ENCODE measurements around the gene EPB41L2.
"Not testable (repeated sequence)": the region's sequence is repeated elsewhere in the genome, so short reads cannot be mapped to it uniquely, and the experiment has no call there.

Gene EPB41L2

GRCh38 chr6:130936933-130937332 lies 126.1 kb downstream of the EPB41L2 start:
- no peak for DNase-seq

GRCh38 chr6:130935978-130936377 lies 127.1 kb downstream of the EPB41L2 start:
- DNase-seq = no peak

GRCh38 chr6:130934848-130935585 lies 128.0 kb downstream of the EPB41L2 start:
- DNase-seq = no peak

DNA sequence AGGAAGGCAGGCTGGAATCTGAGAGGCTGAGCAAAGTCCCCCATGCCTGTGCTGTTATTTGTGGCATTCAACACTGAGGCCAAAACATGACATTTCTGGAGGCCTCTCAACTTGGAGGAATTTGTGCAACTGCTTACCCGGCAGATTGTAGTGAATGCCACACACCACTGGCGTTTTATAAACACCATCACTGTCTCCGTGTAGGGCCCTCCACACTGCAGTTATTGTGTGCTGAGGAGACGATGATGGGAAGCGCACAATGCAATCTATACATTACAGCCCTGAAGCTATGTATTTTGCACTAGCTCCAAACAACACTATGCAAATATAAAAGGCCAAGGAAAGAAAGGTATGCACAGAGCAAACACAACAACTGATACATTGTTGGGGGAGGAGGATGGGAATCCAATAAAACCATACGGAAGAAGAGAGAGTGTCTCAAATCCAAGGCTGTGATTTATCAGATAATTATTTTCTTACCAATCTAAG lies 129.3 kb downstream of the EPB41L2 start:
- DNase-seq = no peak

GRCh38 chr6:130932921-130933320 lies 130.1 kb downstream of the EPB41L2 start:
- DNase-seq = no peak

GRCh38 chr6:130932438-130932837 lies 130.6 kb downstream of the EPB41L2 start:
- no peak for DNase-seq

GRCh38 chr6:130931683-130932082 lies 131.4 kb downstream of the EPB41L2 start:
- no peak for DNase-seq

DNA sequence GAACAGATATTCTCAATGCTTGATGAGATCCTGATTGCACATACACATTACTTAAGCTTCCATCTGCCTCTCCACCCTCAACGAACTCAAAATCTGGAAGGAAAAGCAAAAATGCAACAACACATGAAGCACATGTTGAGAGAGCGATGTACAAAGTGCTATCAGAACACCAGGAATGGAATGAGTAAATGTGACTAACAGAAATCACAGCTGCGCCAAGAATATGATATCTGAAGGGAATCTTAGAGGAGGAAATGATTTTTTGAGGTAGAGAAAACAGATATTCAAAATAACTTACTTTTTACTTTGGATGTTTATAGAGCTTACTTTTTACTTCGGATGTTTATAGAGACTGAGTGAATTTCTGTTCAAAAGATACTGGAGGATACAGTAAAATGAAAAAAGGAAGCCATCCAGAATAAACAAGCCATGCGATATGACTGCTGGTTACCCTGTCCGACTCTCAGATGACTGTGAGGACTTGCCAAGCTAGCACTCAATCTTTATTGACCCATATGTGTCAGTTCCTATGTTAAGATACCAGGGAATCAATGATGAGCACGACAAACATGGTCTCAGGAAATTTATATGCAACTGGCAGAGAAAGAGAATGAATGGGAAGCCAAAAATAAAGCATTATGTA lies 133.9 kb downstream of the EPB41L2 start:
- DNase-seq = no peak

DNA sequence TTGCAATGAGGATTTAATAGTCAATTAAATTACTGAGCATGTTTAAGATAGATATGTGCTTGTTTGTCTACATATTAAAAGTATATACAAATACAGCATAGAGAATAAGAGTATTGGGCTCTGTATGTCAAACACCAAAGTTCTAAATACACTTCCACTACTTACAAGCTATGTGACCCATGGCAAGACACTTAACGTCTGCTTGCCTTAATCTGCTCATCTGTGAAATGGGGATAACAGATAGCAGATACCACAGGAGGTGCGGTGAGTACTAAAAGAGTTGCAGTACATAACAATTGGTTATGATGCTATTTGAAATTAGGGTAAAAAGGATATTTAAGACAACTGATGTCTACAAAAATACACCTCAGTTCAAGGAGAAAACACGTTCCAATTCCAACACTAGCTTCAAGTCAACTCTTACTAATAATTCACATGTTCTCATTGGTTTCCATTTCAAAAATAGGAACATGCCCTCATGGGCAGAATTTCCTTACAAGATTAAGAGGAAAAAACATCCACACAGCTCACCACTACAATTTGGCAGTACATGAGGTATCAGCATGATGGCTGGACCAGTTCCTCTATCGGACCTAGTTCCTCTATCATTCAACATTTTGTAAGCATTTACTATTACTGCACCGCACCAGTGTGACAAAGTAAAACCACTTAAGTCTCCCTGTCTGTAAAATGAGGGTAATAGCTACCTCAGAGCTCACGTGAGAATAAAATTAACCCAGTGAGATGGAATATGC lies 134.7 kb downstream of the EPB41L2 start:
- DNase-seq = no peak

DNA sequence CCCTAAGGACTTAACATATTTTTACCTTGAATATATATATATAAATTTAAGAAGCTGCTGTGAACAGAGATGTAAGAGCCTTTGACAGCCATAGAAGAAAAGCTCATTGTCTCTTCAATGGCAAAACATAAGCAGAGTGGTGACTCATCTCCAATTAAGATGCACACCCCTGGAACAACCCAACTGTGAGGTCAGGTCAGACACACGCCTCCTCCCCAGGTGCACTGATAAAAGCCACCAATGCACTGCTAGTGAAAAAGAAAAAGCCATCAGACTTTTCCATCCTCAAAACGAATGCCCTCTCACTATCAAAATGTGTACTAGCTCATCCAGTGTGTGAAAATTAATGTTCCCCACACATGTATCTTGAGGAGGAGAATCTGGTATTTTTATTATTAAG lies 135.7 kb downstream of the EPB41L2 start:
- DNase-seq = no peak

DNA sequence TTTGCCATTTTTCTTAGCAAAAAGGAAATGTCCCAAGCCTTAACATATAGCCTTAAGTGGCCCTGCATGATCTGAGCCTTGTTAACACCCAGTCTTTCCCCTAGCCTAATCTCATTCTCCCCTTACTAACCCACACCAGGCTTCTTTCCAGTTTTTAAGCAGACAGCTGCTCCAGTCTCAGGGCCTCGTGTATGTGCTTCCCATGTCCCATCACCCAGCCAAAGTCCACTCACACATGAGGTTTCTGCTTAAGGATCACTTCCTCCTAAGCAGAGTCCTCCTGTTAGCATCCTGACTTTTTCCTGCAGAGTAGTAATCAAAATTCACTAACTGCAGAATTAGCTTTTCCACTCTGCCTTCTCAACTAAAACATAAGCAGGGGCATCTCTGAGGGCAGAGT lies 139.7 kb downstream of the EPB41L2 start:
- DNase-seq = no peak

DNA sequence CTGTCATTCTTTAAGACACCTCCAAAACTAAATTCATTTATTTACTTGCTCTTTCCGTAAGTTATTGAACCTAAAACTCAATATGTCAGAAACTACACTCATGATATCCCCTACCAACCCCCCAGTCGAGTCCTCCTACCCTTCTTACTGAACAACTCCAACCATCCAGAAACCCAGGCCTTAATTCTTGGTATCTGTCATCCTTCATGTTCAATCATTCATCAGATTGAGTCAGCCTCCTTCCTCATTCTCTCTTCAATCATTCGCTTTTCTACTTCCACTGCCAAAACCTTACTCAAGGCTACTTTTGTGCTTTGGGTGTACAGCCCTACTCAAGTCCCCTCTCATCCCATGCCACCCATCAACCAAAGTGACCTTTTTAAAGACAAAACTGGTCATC lies 140.1 kb downstream of the EPB41L2 start:
- no peak for DNase-seq

GRCh38 chr6:130920969-130921368 lies 142.1 kb downstream of the EPB41L2 start:
- DNase-seq = no peak

GRCh38 chr6:130918171-130918570 lies 144.9 kb downstream of the EPB41L2 start:
- DNase-seq = no peak

DNA sequence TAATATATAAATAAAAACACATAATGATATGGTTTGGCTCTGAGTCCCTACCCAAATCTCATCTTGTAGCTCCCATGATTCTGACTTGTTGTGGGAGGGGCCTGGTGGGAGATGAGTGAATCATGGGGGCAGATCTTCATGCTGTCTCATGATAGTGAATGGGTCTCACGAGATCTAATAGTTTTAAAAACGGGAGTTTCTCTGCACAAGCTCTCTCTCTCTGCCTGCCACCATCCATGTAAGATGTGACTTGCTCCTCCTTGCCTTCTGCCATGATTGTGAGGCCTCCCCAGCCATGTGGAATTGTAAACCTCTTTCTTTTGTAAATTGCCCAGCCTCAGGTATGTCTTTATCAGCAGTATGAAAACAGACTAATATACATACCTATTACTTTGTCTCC lies 147.4 kb downstream of the EPB41L2 start:
- DNase-seq = not testable (repeated sequence)

- no peak for DNase-seq
Measured at GRCh38 chr6:130913120-130913519, 149.9 kb downstream of the EPB41L2 start.

DNA sequence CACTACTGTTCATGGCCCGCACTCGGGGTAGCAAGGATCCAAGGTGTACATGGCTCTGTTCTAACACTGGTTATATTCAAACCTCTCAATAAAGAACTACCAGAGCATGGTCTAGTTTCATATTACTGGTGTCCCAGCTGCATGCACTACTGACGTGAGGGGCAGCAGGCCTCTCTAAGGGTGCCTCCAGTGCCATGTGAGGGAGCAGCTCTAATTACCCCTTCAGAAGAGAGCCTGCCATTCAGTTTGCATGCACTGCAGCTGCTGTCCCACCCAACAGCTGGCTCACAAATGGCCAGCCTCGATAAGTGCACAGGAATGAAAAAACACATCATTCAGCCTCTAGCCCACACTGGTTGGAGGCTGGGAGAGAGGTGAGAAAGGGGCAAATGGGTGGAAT lies 150.6 kb downstream of the EPB41L2 start:
- DNase-seq = no peak

GRCh38 chr6:130908958-130909357 lies 154.1 kb downstream of the EPB41L2 start:
- no peak for DNase-seq

DNA sequence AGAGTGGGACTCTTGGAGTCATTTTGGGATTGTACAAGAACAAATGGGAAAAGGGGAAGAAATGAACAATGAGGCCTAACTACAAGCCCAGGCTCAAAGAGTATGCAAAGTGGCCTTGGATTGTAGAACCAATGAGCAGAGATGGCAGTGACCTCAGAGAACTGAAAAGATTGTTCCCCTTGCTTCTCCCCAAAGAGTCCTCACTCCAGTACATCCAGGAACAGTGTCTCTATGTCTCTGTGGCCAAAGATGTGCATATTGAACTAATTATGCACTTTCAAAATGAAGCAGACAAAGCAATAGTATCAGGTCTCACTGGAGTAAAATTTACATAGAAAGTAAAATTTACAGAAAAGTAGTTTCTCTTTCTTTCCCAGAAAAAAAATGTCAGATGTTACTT lies 154.9 kb downstream of the EPB41L2 start:
- DNase-seq = no peak

- no peak for DNase-seq
Measured at GRCh38 chr6:130907687-130908086, 155.4 kb downstream of the EPB41L2 start.

DNA sequence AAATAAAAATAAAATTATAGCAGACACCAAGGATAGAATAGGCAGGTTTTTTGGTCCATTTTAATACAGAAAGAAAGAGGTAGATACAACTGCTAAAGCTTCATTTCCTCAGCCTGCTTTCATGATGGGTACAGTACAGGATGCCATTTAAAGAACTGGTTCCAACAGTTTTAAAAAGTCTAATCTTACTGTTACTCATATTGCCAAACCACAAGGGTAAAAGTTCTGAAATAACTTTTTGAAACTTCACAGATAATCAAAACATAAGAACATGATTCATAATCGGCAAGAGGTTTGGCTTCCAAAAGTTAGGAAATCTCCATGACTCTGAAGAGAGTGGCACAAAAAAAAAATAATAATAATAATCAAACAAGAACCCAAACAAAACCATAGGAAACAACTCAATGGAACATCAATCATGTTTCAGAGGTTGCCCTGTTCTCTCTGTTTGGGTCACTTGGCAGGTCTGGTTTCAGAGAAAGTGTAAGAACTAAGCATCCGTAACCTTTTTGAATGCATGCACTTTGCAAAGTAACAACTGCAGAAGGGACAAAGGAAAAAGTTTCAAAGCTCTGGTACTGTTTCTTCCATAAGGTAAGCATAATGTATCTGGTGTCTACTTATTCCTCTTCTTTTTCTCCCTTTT lies 156.2 kb downstream of the EPB41L2 start:
- DNase-seq = no peak

GRCh38 chr6:130903602-130904001 lies 159.4 kb downstream of the EPB41L2 start:
- no peak for DNase-seq

DNA sequence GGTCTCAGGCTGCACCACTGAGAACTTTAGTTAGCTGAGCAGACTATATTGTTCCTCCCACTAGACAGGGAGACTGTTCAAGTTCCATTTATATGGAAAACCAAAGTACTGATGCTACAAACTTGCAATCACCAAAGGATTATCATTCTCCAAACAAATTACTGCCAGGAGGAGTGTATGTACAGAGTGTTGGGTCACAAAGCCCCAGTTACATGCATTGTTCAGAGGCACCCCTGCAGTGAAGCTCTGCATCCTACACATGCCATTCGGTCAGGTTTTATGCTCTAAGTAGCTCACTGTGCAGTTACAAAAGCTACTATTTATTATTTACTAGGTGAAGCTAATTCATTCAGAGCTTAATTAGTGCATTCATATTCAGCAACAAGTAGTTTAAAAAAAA lies 160.0 kb downstream of the EPB41L2 start:
- no peak for DNase-seq
